Measurements from ENCODE around the gene IL1RAPL1.
"Not testable (repeated sequence)": the region's sequence is repeated elsewhere in the genome, so short reads cannot be mapped to it uniquely, and the experiment has no call there.

IL1RAPL1 gene

GRCh38 chrX:29348288-29348687, 761.0 kb downstream of the IL1RAPL1 start:
- TF ChIP-seq CTCF (IDR thresholded peaks at IDR 0.05) = no peak
- TF ChIP-seq ZFX (IDR thresholded peaks at IDR 0.05; ENCODE audit: borderline replicate concordance) = no peak
- H3K27ac ChIP-seq = no peak overlapping the region

- H3K27ac ChIP-seq = no peak overlapping the region
- no peak for TF ChIP-seq CTCF (IDR thresholded peaks at IDR 0.05)
- no peak for TF ChIP-seq ZFX (IDR thresholded peaks at IDR 0.05; ENCODE audit: borderline replicate concordance)
These were observed 772.0 kb downstream of the IL1RAPL1 start for GRCh38 chrX:29359276-29359675.

GRCh38 chrX:29374765-29375164, 787.5 kb downstream of the IL1RAPL1 start:
- not testable (repeated sequence) for H3K27ac ChIP-seq

- TF ChIP-seq ZFX (IDR thresholded peaks at IDR 0.05; ENCODE audit: borderline replicate concordance) (no peak), CTCF (IDR thresholded peaks at IDR 0.05) (no peak)
- H3K27ac ChIP-seq = no peak overlapping the region
These were observed 789.3 kb downstream of the IL1RAPL1 start for GRCh38 chrX:29376584-29376983.

GRCh38 chrX:29382811-29383210, 795.6 kb downstream of the IL1RAPL1 start:
- TF ChIP-seq ZFX (IDR thresholded peaks at IDR 0.05; ENCODE audit: borderline replicate concordance) (no peak), CTCF (IDR thresholded peaks at IDR 0.05) (no peak)

GRCh38 chrX:29388509-29388908, 801.3 kb downstream of the IL1RAPL1 start:
- no peak overlapping the region for H3K27ac ChIP-seq
- TF ChIP-seq CTCF (IDR thresholded peaks at IDR 0.05) (no peak), ZFX (IDR thresholded peaks at IDR 0.05; ENCODE audit: borderline replicate concordance) (no peak)

More at GRCh38 chrX:29382811-29383210, 795.6 kb downstream of the IL1RAPL1 start:
- H3K27ac ChIP-seq = no peak overlapping the region

GRCh38 chrX:29397506-29397905, 810.3 kb downstream of the IL1RAPL1 start:
- TF ChIP-seq CTCF (IDR thresholded peaks at IDR 0.05) (no peak), ZFX (IDR thresholded peaks at IDR 0.05; ENCODE audit: borderline replicate concordance) (no peak)
- H3K27ac ChIP-seq = no peak overlapping the region

GRCh38 chrX:29407357-29407756, 820.1 kb downstream of the IL1RAPL1 start:
- no peak overlapping the region for H3K27ac ChIP-seq
- no peak for TF ChIP-seq CTCF (IDR thresholded peaks at IDR 0.05)
- no peak for TF ChIP-seq ZFX (IDR thresholded peaks at IDR 0.05; ENCODE audit: borderline replicate concordance)
